ENCODE data around the gene PTPN6. TPM values are rescaled to one million over a fixed set of nuclear protein-coding genes. Genes with fewer than 3 reads are reported as not detected.

The PTPN6 gene
- total and polyA plus RNA-seq, 9 of the 15 experiments (the other 6 are each of a cell fraction or from before 2014, with no cell fraction given): 1.5 to 5.1 (median 3.9) TPM

GRCh38 chr12:6961695-6962284, 10.6 kb downstream of the PTPN6 start (continued):
- TF ChIP-seq PREB (CRISPR knock-in tag; IDR thresholded peaks at IDR 0.05): no peak
- no peak for TF ChIP-seq ZBTB33 (CRISPR knock-in tag; IDR thresholded peaks at IDR 0.05)
- no peak for TF ChIP-seq RBM14 (IDR thresholded peaks at IDR 0.05; ENCODE audit: borderline replicate concordance, insufficient read depth, low read depth, low read length)
- no peak for TF ChIP-seq TCF7 (IDR thresholded peaks at IDR 0.05; ENCODE audit: borderline replicate concordance)
- TF ChIP-seq MECOM (CRISPR knock-in tag; IDR thresholded peaks at IDR 0.05): no peak
- no peak for TF ChIP-seq PHF20 (IDR thresholded peaks at IDR 0.05; ENCODE audit: partially characterized antibody)
- no peak for TF ChIP-seq MEF2A (IDR thresholded peaks at IDR 0.05; ENCODE audit: control insufficient read depth, low read depth, low read length)
- no peak for TF ChIP-seq CREBBP (IDR thresholded peaks at IDR 0.05; ENCODE audit: low read depth, low read length)
- no peak for TF ChIP-seq RHOXF2B (CRISPR knock-in tag; conservative IDR thresholded peaks at IDR 0.05)
- no peak for TF ChIP-seq ADNP (tag; IDR thresholded peaks at IDR 0.05)
- TF ChIP-seq TAF15 (IDR thresholded peaks at IDR 0.05; ENCODE audit: low read depth, low read length): no peak
- no peak for TF ChIP-seq SMARCB1 (IDR thresholded peaks at IDR 0.05; ENCODE audit: insufficient read length, low read depth)
- no peak for TF ChIP-seq TAF7 (tag; IDR thresholded peaks at IDR 0.05)
- no peak for TF ChIP-seq ZNF212 (CRISPR knock-in tag; IDR thresholded peaks at IDR 0.05)
- no peak for TF ChIP-seq RBM22 (IDR thresholded peaks at IDR 0.05; ENCODE audit: low read depth, low read length, poor library complexity, severe bottlenecking)
- no peak for TF ChIP-seq SIRT6 (IDR thresholded peaks at IDR 0.05; ENCODE audit: low read depth, low read length)
- no peak for TF ChIP-seq THRAP3 (IDR thresholded peaks at IDR 0.05; ENCODE audit: borderline replicate concordance)
- TF ChIP-seq DEAF1 (CRISPR knock-in tag; IDR thresholded peaks at IDR 0.05): no peak
- no peak for TF ChIP-seq HNRNPUL1 (IDR thresholded peaks at IDR 0.05; ENCODE audit: low read length)
- no peak for TF ChIP-seq ZBTB12 (CRISPR knock-in tag; IDR thresholded peaks at IDR 0.05)
- no peak for TF ChIP-seq ZNF324 (CRISPR knock-in tag; IDR thresholded peaks at IDR 0.05)
- no peak for TF ChIP-seq POLR2AphosphoS2 (IDR thresholded peaks at IDR 0.05; ENCODE audit: low read length)
- no peak for TF ChIP-seq NELFE (IDR thresholded peaks at IDR 0.05; ENCODE audit: insufficient read depth, insufficient read length)
- no peak for TF ChIP-seq CAMTA2 (CRISPR knock-in tag; conservative IDR thresholded peaks at IDR 0.05)
- TF ChIP-seq MTA1 (IDR thresholded peaks at IDR 0.05; ENCODE audit: borderline replicate concordance): no peak

All from K562 (cell line).